ENCODE measurements around the gene RAPGEF1. TPM values are rescaled to one million over a fixed set of nuclear protein-coding genes. Genes with fewer than 3 reads are reported as not detected.

Gene RAPGEF1
- total and polyA plus RNA-seq, 9 of the 15 experiments (the other 6 are each of a cell fraction or from before 2014, with no cell fraction given) = 0.06 to 44.1 (median 19.9) TPM

GRCh38 chr9:131734781-131735180 lies 5.1 kb downstream of the RAPGEF1 start:
- WGBS (ENCODE audit: insufficient coverage, low coverage, missing lambda C conversion rate) = 93% methylated on average over 8 of the region's 8 CpGs
- POLR2A ChIA-PET = interaction anchor here (0.7 to 1.9 kb wide), 2 partner anchors 10 to 205 kb away, joined by 3 to 10 read pairs; no protein-coding TSS in a partner anchor
- FAIRE-seq (no peak), DNase-seq (ENCODE audit: extremely low read depth in 1 of 4, low spot score in 3 of 4) (no peak), ATAC-seq (no peak)
- H3K9me1 ChIP-seq (ENCODE audit: control insufficient read depth, insufficient read depth, low read length) = peaks cover 4% of the 10 kb centered on the region
- H3K4me1 ChIP-seq (replicated peaks in 1 of 2; ENCODE audit: control insufficient read depth in 2 of 2, insufficient read depth in 2 of 2, low read length in 2 of 2) = peaks cover 24 to 25% of the 10 kb centered on the region in 2 experiments
- in situ Hi-C loops (cut with MboI) (no loop called here), intact Hi-C loops (cut with micrococcal nuclease) (loop anchor here (2.0 kb wide), 1 partner anchor 20 kb away; no protein-coding TSS in a partner anchor)
- no peak overlapping the region for H3K27ac ChIP-seq (ENCODE audit: extremely low read depth, low read depth, low read length)
- no peak overlapping the region for H3K9ac ChIP-seq (ENCODE audit: insufficient read depth in 1 of 2, low read depth in 2 of 2, low read length in 2 of 2)
- no peak overlapping the region for H3K4me2 ChIP-seq (ENCODE audit: insufficient read depth, low read length)
- CTCF ChIA-PET (ENCODE audit: low intra/inter-chr PET ratio) = no interaction called here
- no peak overlapping the region for H2AFZ ChIP-seq (ENCODE audit: low read depth, low read length)
- TF ChIP-seq GABPA (tag; conservative IDR thresholded peaks at IDR 0.05; ENCODE audit: low read depth) = no peak
- no peak for TF ChIP-seq MAZ (CRISPR knock-in tag; conservative IDR thresholded peaks at IDR 0.05 in 1 of 2, IDR thresholded peaks at IDR 0.05 in 1 of 2)
- TF ChIP-seq ZNF232 (CRISPR knock-in tag; IDR thresholded peaks at IDR 0.05) = no peak
- no peak for TF ChIP-seq CBFA2T2 (conservative IDR thresholded peaks at IDR 0.05)
- TF ChIP-seq ZNF586 (CRISPR knock-in tag; conservative IDR thresholded peaks at IDR 0.05) = no peak
- no peak for TF ChIP-seq CBFA2T3 (IDR thresholded peaks at IDR 0.05)
- TF ChIP-seq SIX5 (IDR thresholded peaks at IDR 0.05; ENCODE audit: borderline replicate concordance in 1 of 2, insufficient read depth in 1 of 2, low read depth in 1 of 2, low read length in 2 of 2) = no peak
- no peak for TF ChIP-seq ASH1L (IDR thresholded peaks at IDR 0.05; ENCODE audit: borderline replicate concordance, low read depth, partially characterized antibody)
- no peak for TF ChIP-seq POU5F1 (IDR thresholded peaks at IDR 0.05; ENCODE audit: borderline replicate concordance, low read depth, low read length, partially characterized antibody)
- no peak for TF ChIP-seq ZNF766 (CRISPR knock-in tag; conservative IDR thresholded peaks at IDR 0.05)
- no peak for TF ChIP-seq ZNF398 (CRISPR knock-in tag; IDR thresholded peaks at IDR 0.05)
- no peak overlapping the region for H3K4me3 ChIP-seq
- no peaks in the 10 kb centered on the region for H3K27me3 ChIP-seq (ENCODE audit: control insufficient read depth in 2 of 2, insufficient read depth in 2 of 2, low read length in 2 of 2)
- no peaks in the 10 kb centered on the region for H3K9me3 ChIP-seq (replicated peaks; ENCODE audit: control insufficient read depth, insufficient read depth, low read depth, low read length)
- peaks cover 54% of the 10 kb centered on the region for H4K20me1 ChIP-seq (replicated peaks; ENCODE audit: control insufficient read depth, insufficient read depth, low read length)
- no TSS peak for BruUV-seq (replicated peaks)
- H3K79me2 ChIP-seq (ENCODE audit: control insufficient read depth, insufficient read depth, low read length) = peaks cover 65% of the 10 kb centered on the region
- H3K36me3 ChIP-seq (ENCODE audit: control insufficient read depth, insufficient read depth, low read length) = peaks cover 6% of the 10 kb centered on the region; the same call in 1 of the 3 replicates
